ENCODE measurements around the gene CCDC136. TPM values are rescaled to one million over a fixed set of nuclear protein-coding genes. Genes with fewer than 3 reads are reported as not detected.

The CCDC136 gene
- polyA plus RNA-seq, 3 donors, result 10.3 to 12.7 (median 11.6) TPM

- DNase-seq (ENCODE audit: low read depth in 3 of 3, low spot score in 2 of 3), result no peak
These were observed 10.1 kb downstream of the CCDC136 start for GRCh38 chr7:128801667-128802418.

- DNase-seq (ENCODE audit: low read depth in 3 of 3, low spot score in 2 of 3), result no peak
These were observed 12.7 kb downstream of the CCDC136 start for GRCh38 chr7:128804484-128804883.

GRCh38 chr7:128805225-128805624, 13.5 kb downstream of the CCDC136 start:
- no peak for DNase-seq (ENCODE audit: low read depth in 3 of 3, low spot score in 2 of 3)

GRCh38 chr7:128807191-128807590, 15.4 kb downstream of the CCDC136 start:
- DNase-seq (ENCODE audit: low read depth in 3 of 3, low spot score in 2 of 3), result no peak

- DNase-seq (ENCODE audit: low read depth in 3 of 3, low spot score in 2 of 3), result no peak
These were observed 17.6 kb downstream of the CCDC136 start for GRCh38 chr7:128809363-128809762.

GRCh38 chr7:128810473-128810872, 18.7 kb downstream of the CCDC136 start:
- DNase-seq (ENCODE audit: low read depth in 3 of 3, low spot score in 2 of 3), result no peak

- DNase-seq (ENCODE audit: low read depth in 3 of 3, low spot score in 2 of 3), result no peak
These were observed 19.2 kb downstream of the CCDC136 start for GRCh38 chr7:128810997-128811396.

GRCh38 chr7:128811631-128812430, 20.1 kb downstream of the CCDC136 start:
- no peak for DNase-seq (ENCODE audit: low read depth in 3 of 3, low spot score in 2 of 3)

GRCh38 chr7:128812514-128813168, 20.9 kb downstream of the CCDC136 start:
- no peak for DNase-seq (ENCODE audit: low read depth in 3 of 3, low spot score in 2 of 3)

GRCh38 chr7:128814499-128814898, 22.7 kb downstream of the CCDC136 start:
- DNase-seq (ENCODE audit: low read depth in 3 of 3, low spot score in 2 of 3), result no peak

- DNase-seq (ENCODE audit: low read depth in 3 of 3, low spot score in 2 of 3), result no peak
These were observed 23.6 kb downstream of the CCDC136 start for GRCh38 chr7:128815289-128815942.

GRCh38 chr7:128818694-128819093, 26.9 kb downstream of the CCDC136 start:
- DNase-seq (ENCODE audit: low read depth in 3 of 3, low spot score in 2 of 3), result no peak

GRCh38 chr7:128821724-128822123, 30.0 kb downstream of the CCDC136 start:
- no peak for DNase-seq (ENCODE audit: low read depth in 3 of 3, low spot score in 2 of 3)

- DNase-seq (ENCODE audit: low read depth in 3 of 3, low spot score in 2 of 3), result no peak
These were observed 34.7 kb downstream of the CCDC136 start for GRCh38 chr7:128826512-128826911.

GRCh38 chr7:128826916-128827247, 35.1 kb downstream of the CCDC136 start:
- DNase-seq (ENCODE audit: low read depth in 3 of 3, low spot score in 2 of 3), result no peak

- DNase-seq (ENCODE audit: low read depth in 3 of 3, low spot score in 2 of 3), result no peak
These were observed 35.6 kb downstream of the CCDC136 start for GRCh38 chr7:128827248-128827958.

GRCh38 chr7:128827971-128828711, 36.4 kb downstream of the CCDC136 start:
- DNase-seq (ENCODE audit: low read depth in 3 of 3, low spot score in 2 of 3), result no peak

GRCh38 chr7:128829391-128830166, 37.8 kb downstream of the CCDC136 start:
- DNase-seq (ENCODE audit: low read depth in 3 of 3, low spot score in 2 of 3), result no peak

Measured in right renal cortex interstitium (tissue), 3 donors.